NCI-H510A treated with DMSO at 0.1 percent for 48 hours (cell line): ENCODE data around the gene RAB15.

Experiments used
- DNase-seq: peaks from one replicate; lab custom pipeline; 2025; lab: John Stamatoyannopoulos, UW

RAB15 gene

DNA sequence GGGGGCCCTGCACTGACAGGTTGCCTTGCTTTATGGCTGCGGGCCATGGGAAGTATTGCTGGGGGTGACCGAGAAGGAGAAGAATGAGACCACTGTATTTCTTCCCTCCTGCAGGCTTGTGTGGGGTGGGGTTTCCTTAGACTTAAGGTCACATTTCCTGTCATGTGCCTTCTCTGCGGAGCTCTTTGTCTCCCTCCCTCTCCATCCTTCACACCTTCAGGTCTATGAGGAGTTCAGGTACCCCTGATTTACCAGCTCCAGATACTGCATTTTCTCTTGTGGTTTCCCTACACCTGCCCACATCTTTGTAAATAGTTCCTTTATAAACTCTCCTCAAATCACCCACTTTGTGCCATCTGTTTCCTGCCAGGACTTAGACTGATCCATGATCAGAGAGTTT lies 18.2 kb upstream of the RAB15 start:
- DNase-seq: no peak

DNA sequence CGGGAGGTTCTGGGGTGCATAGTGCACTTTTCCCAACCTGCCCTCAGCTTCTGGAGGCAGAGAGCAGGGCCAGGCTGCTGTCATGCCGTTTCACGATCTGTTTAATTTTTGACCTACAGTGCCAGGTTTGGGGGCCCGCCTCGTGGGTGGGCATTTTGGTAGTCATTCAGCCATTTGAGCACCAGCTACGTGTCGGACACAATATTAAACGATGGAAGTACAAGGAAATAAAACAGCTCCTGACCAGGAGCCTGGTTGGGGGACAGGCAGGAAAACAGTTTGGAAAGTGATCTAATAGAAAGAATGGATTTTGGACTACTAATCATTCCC lies 15.3 kb upstream of the RAB15 start:
- no peak for DNase-seq

DNA sequence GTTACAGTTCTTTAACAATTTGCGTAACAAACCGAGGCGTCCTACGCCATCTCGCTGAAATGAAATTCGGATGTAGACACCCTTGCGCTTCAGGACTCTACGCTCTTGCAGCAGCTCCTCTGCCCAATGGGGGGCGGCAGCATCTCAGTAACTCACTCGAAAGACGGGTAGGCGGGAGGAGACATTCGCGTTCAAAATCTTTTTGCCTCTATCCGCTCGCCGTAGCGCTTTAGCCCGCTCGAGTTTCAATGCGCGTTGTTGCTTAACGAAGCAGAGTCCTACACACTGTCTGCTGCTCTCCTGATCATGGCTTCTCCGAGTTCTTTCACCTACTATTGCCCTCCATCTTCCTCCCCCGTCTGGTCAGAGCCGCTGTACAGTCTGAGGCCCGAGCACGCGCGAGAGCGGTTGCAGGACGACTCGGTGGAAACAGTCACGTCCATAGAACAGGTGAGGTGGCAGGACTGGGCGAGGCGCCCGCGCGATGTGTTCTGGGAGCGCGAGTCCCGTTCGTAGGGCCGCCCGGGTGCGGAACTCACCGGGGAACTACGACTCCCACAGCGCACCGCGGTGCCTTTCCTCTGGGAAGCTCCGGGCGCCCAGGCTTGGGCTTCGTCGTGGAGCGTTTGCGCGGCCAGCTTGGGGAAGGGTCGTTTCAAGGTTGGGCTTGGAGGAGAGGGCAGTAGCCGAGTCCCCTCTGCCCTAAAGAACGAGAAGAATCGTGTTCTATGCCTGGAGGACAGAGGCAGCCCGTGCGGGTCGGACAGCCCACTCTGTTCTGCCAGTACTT lies 14.7 kb upstream of the RAB15 start, which contains the start of gene FNTB:
FNTB (plus strand) TSS at position 248 of the 790 bp plus-strand sequence; CDS start at position 307, 59 bp downstream.
- peak; percentile 98 for DNase-seq

DNA sequence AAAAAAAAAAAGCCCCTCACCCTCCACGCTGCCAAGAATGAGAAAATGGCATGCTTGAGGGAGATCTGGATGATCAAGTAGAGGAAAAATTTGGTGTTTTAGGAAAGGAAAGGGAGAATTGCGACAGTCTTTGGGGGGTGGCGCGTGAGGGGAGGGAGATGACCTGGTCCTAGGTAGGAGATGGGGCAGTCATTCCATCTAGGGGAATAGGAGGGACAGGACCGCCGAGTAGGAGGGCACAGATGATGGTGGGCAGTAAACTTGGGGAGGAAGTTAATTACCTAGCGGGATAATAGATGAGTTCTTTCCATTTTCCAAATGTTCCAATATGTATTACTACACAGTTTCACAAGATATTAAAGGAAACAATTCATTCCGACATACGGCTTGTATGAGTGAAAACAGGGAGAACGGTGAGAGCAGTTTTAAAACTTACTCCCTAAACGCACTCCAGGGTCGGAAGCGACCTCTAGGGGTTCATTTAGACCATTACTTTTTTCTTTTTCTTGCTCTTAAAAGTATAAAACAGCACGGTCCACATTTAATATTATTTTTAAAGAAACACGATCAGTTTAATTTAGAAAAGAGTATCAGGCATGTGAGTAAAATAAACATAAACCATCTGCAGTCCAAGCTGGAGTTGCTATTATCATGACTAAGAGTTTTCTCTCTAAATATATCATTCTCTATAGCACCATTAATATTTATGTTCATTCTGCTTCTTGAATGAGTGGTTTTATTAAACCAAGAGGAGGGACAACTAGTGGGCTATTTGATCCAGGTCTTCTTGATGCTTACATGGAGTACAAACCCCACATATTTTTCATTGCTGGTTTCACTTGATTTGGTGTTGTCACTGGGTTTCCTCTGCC lies 11.5 kb upstream of the RAB15 start:
- peak; percentile 23 for DNase-seq

DNA sequence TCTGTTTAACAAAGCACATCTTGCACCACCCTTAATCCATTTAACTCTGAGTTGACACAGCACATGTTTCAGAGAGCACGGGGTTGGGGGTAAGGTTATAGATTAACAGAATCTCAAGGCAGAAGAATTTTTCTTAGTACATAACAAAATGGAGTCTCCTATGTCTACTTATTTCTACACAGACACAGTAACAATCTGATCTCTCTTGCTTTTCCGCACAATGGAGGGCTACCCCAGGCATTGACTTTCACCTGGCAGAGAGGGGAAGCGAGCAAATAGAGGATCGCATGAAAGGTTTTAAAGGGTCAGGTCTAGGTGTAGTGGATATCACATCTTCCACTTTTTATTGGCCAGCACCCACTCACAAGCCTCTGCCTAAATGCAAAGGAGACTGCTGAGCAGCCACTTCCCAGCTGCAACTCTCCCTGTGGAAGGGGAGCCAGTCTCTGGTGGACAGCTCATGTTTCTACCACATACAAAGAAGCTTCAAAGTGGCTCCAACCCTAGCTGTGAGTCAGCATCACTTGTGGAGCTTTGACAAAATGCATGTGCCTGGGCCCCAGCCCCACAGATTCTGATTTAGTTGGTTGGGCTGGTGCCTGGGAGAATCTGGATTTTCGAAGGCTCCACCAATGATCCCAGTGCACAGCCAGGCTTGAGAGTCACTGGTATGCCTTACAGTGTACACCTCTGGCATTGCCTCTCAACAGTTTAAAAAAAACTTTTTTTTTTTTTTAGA lies 7.4 kb upstream of the RAB15 start:
- DNase-seq: no peak

DNA sequence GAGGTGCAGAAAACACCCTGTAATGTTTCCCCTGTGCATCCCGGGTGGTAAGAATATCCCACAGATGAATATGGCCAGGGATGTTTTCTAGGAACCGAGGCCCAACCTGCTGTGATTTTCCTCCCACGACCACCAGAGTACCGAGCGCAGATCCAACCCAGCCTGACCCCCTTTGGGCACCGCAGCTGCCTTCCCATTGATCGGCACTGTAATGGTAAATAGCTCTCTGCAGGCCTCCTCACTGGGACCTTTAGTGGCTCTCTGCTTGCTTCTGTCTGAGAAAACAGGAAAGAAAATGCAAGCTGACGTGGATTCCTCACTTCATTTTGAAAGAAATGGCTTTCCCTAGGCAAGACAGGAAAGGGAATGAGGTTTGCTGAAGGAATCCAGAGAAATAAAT lies 2.4 kb upstream of the RAB15 start:
- DNase-seq: no peak

DNA sequence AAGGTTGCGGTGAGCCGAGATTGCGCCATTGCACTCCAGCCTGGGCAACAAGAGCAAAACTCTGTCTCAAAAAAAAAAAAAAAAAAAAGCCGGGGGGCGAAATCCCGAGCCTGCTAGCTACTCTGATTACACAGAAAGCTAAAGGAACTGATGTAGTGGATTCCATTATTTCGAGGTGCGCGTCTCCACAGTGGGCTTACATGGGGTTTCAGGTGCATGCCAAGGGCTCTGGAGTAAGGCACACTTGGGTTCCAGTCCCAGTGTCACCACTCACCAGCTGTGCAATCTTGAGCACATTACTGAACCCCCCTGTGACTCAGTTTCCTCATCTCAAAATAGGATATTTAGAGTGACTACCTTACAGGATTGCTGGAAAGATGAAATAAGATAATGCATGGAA lies 1.7 kb upstream of the RAB15 start:
- no peak for DNase-seq

DNA sequence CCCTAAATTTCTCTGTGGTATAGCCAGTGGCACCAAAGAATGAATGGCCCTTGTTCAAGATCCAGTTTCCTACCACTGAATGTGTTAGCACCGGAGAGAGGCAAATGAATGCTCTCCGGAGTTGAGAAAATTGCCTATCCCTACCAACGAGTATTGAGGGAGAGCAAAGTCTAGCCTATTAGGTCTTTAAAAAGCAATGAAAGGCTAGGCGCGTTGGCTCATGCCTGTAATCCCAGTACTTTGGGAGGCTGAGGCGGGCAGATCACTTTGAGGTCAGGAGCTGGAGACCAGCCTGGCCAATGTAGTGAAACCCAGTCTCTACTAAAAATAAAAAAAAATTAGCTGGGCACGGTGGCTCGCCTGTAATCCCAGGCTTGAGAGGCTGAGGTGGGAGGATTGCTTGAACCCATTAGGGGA lies 898 bp upstream of the RAB15 start:
- no peak for DNase-seq

DNA sequence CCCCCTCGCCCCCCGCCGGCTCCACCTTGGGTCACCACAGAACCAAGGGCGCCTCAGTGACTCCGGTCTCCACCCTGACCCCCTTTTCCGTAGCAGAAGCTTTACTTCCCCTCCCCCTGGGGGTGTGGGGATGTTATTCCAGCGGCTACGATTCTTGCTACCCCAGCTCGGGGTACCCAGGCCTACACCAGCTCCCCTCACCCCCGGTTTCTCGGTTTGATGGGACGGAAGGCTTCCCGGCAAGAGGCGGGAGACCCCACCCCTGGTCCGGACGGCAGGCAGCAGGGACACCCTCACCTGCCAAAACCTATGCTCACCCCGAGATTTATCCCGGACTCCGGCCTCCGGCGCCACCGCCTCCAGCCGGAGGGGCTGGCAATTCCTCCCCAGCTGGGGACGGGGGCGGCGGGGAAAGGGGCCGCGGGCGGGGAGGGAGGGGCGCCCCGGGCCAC lies 619 bp downstream of the RAB15 start:
- no peak for DNase-seq

DNA sequence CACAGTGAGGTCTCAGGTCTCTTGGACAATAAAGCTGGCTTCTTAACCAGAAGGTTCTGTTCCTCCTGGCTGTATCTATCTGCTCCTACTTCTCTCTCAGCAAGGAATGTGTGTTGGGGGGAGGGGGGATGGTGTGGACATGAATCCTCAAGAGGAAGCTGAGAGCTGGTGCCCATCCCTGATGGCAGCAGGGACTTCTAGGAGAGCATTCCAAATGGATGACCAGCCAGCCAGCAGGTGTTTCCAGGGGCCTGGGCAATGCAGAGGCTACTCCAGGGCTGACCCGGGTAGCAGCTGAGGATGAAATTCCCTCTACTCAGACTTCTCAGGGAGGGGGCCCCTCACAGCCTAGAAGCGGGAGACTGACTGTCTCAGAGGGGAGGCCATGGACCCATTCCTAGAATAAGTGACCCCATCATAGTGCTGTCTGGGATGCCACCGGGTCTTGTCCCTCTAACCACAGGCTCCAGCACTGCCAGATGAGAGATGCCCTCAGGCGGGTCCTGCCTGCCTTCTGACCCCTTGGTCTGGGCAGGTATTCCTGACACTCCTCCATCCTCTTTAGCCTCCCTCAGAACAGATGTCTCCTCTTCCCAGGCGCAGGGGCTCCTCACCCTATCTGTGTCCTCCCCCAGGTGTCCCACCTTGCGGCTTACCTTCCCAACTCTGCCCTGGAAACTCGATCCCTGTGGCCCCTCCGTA lies 1.2 kb downstream of the RAB15 start:
- no peak for DNase-seq

DNA sequence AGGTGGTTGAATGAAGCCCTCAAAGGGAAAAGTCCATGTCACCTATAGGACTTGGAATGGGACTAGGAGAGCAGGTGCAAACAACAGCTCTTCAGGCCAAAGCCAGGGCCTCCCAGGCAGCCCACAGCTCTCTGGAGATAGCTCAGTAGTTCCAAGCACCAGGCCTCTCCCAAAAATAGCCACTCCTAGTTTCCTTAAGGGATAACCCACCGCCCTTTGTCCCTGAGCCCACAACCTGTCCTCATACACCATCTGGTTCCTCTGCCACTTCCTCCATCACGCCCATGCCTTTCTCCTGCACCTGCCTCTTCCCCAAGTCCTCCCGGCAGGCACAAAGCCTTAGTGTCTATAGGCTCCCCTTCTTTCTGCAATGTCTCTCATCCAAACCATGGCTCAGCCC lies 2.1 kb downstream of the RAB15 start:
- no peak for DNase-seq

DNA sequence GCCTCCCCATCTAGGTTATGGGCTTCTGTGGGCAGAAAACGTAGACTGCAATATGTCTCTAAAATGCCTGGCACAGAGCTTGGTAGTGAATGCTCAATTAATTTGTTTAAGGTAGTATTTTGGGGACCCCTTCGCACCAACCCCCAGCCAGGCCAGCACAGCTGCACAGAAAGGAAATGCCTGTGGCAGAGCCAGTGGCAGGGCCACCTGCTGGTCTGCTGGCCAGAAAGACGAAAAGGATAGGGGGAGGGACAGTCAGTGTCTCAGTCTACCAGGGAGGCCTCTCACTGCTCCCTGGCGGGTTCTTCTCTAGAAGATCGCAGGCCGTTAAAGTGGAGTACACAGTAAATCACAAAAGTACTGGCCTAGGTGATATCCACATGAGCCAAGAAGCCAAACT lies 3.5 kb downstream of the RAB15 start:
- peak; percentile 27 for DNase-seq

DNA sequence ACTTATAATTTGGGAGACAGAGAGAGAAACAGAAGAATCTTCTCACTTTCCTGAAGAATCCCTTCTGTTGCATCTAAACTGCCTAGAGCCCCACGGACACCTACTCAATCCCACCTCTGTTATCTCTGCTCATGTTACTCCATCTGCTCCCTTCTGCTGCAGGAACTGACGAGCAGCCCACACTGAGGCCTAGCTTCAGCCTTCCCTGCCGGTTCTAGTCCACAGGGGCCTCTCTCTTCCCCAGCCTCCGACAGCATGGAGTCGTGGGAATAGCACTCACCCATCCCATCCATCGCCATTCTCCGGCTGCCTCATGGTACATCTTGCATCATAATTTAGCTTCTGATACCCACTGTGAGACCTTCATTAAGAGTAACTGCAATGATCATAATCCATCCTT lies 4.0 kb downstream of the RAB15 start:
- DNase-seq: no peak

DNA sequence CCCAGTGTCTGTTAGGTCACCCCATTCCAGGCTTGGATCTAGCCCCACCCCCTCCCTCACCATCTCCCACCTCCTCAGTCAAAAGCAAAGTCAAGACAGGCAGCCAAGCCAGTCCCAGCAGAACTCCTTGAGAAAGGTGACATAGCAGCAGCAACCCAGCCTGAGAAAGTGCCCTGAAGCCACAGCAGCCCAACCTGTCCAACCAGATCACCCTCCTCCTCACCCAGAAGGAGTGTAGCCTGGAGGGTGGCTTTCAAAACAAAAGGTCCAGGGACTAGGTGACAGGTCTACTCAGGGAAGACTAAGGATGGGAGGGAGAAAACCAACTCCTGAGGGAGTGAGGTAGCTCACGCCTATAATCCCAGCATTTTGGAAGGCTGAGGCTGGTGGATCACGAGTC lies 5.2 kb downstream of the RAB15 start:
- DNase-seq: peak; percentile 23

DNA sequence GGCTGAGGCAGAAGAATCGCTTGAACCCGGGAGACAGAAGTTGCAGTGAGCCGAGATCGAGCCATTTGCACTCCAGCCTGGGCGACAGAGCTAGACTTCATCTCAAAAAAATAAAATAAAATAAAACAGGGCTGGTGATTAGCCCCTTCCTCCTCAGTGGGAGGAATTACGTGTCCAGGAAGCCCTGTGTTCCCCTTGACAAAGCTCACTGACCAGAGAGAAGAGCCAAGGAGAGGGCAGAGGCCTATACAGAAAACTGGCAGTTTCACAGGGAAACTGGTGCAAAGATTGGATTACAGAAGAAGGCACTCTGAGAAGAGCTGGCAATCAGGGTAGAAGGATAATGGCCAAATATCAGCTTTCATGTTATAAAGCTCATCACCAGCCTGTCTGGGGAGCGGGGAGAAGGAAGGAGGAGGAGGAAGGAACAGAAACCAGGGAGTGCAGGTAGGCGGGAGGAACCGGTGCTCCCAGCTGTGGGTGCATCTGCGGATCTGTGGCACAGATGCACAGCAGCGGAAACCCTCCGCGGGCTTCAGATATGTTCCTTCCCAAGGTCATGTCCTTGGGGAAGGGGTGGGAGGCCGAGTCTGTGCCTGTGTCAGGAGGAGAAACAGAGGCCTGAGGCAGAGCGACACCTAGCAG lies 6.7 kb downstream of the RAB15 start:
- DNase-seq: no peak

DNA sequence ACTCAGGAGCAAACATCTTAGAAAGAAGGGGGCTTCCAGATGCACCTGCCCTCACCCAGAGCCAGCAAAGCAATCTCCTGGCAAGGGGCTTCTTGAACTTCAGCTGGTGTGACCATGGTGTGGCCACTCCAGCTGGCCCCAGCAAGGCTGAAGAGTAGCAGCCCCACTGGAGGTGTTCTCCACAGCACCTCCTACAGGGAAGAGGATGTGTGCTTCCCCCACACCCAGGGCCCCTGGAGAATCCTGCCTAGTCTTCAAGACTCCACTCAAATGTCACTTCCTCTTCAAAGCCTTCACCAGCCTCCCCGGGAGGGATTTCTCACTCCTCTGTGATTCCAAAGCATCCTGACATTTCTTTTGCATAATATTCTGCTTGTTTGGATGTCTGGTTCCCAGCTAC lies 8.5 kb downstream of the RAB15 start:
- no peak for DNase-seq

DNA sequence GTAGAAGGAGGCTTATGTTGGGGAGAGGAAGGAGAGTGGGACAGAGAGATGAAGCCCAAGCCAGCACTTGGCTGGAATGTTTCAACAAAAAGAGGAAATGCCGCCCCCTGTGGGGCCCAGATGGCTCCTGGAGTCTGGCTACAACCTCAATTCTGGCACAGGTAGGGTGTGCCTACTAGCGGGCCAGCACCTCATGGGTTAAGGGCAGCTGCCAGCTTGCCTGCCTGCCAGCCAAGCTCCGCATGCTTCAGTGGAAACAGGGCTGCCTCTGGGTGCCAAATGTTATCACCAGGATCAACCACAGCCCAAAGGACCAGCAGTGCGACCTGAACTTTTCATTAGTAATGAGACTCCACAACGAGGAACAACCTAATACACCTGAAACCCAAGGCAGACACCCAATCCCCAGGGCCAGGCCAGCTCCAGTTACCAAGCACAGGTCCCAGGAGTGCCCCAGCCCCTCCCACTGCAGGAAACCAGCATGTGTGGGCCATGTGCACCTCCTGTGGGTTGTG lies 11.3 kb downstream of the RAB15 start:
- peak; percentile 45 for DNase-seq

DNA sequence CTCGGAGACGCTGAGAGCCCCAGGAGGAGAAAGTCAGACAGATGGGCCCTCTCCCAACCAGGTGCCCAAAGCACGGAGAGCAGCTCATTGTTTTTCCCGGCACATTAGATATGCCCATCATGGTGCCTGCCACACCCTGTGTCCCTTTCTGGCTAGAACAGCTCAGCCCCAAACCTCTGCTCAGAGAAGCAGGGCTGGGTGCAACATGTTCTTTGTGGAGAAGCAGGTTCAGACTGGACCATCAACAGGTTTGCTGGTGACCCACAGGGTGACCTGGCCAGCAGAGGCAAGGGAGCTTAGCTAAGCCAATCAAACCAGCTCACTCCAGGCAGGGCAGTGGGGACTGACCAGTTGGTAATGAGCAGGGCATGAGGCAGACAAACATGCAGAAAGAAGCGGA lies 13.4 kb downstream of the RAB15 start:
- DNase-seq: no peak

DNA sequence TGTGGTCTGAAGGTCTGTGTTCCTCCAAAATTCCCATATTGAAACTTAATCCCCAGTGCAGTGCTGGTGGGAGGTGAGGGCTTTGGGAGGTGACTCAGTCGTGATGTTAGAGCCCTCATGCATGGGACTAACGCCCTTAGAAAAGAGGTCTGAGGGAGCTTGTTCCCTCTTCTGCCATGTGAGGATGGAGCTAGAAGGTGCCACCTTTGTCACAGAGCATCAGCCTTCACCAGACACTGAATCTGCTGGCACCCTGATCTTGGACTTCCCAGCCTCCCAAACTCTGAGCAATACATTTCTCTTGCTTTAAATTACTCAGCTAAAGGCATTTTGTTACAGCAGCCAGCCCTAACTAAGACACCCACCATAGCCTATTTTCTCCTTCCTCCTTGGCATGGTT lies 13.9 kb downstream of the RAB15 start:
- no peak for DNase-seq

DNA sequence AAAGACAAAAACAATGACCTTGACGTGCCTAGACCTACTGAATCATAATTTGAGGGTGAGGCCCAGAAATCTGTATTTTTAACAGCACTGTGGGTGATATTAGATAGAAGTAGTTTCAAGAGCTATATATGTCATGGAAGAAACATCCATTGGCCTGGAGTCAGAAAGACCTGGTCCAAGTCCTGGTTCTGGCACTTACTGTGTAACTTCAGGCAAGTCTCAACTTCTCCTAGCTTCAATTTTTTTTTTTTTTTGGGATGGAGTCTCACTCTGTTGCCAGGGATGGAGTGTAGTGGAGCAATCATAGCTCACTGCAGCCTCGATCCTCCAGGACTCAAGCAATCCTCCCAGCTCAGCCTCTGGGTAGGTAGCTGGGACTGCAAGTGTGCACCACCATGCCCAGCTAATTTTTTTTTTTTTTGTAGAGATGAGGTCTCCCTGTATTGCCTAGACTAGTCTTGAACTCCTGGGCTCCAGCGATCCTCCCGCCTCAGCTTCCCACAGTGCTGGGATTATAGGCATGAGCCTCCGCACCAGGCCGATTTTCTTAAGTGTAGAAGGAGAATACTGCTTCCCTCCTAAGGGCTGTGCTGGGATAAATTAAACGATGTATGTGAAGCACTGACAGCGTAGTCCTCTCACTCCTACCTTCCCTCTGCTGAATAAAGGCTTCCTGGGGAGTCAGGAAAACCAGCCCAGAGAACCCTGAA lies 15.3 kb downstream of the RAB15 start:
- no peak for DNase-seq

DNA sequence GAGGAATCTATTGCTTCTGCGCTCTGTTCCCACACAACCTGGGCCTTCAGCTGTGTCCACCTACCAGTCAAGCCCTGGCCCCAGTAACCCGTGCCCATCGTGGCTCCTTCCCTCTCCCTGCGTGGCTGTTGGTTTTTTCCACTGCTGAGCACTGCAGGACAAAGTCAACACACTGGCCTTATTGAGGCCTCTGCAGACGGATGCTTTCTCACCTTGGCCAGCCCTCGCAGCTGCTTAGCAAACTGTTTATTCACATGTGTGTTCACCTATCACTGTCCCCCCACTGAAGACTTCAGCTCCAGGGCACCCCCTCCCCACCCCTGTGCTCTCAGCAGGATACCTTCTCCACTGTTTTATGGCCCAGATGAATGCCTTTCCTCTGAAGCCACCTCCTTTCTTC lies 16.8 kb downstream of the RAB15 start:
- DNase-seq: no peak
